Left hindlimb (tissue), 1 donor: ENCODE measurements around the gene ZBTB8B.
A peak's percentile ranks its signal among the peaks of the same experiment; 100 is the strongest.
"Not testable (repeated sequence)": the region's sequence is repeated elsewhere in the genome, so short reads cannot be mapped to it uniquely, and the experiment has no call there.

Source experiments
- DNase-seq: peaks from one replicate; pipeline ENCODE4 v3.0.0-alpha.2; 2018

The ZBTB8B gene

GRCh38 chr1:32470991-32471694 lies 6.3 kb downstream of the ZBTB8B start:
- DNase-seq = no peak

DNA sequence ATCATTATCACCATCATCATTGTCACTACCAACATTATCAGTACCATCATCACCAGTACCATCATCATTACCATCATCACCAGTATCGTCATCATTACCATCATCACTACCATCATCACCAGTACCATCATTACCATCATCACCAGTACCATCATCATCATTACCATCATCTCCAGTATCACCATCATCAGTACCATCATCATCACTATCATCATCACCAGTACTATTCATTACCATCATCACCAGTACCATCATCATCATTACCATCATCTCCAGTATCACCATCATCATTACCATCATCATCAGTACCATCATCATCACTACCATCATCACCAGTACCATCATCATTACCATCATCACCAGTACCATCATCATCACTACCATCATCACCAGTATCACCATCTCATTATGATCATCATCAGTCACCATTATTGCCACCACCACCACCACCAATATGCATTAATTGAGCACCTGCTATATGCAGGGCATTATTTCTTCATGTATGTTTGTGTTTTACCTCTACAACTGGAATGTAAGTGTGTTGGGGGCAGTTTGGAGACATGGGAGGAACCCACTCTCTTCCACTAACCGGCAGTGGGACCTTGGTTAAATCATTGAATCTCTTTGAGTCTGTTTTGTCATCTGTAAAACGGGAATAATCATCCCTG lies 7.0 kb downstream of the ZBTB8B start:
- no peak for DNase-seq

DNA sequence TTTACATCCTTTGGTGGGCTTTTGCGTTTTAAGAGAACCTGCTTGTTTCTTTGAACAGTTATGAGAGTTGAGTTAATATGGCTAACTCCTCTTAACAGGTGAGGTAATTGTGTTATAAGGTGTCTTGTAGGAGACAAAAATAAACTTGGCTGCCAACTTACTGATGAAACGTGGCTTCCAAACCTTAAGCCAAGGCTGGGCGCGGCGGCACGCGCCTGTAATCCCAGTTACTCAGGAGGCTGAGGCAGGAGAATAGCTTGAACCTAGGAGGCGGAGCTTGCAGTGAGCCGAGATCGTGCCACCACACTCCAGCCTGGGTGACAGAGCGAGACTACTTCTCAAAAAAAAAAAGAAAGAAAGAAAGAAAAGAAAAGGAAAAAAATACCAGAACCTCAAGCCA lies 8.1 kb downstream of the ZBTB8B start:
- DNase-seq = not testable (repeated sequence)

GRCh38 chr1:32474954-32475353 lies 10.1 kb downstream of the ZBTB8B start:
- DNase-seq = no peak

DNA sequence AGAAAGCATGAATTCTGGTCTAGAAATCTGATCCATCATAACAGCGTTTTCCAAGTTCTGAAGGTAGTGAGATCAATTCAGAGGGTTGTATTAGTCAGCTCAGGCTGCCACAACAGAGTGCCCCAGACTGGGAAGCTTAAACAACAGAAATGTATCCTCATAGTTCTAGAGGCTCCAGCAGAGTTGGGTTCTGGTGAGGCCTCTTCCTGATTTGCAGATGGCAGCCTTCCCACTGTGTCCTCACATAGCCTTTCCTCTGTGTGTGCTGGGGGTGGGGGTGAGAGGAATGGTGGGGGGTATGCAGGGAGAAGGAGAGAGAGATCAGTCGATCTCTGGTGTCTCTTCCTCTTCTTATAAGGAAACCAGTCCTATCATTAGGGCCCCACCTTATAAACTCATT lies 15.1 kb downstream of the ZBTB8B start:
- DNase-seq = no peak

GRCh38 chr1:32480761-32481160 lies 15.9 kb downstream of the ZBTB8B start:
- DNase-seq = no peak

GRCh38 chr1:32481788-32482187 lies 16.9 kb downstream of the ZBTB8B start:
- not testable (repeated sequence) for DNase-seq

- DNase-seq = no peak
Measured at GRCh38 chr1:32485554-32486255, 20.8 kb downstream of the ZBTB8B start.

GRCh38 chr1:32486463-32487113 lies 21.7 kb downstream of the ZBTB8B start:
- no peak for DNase-seq

DNA sequence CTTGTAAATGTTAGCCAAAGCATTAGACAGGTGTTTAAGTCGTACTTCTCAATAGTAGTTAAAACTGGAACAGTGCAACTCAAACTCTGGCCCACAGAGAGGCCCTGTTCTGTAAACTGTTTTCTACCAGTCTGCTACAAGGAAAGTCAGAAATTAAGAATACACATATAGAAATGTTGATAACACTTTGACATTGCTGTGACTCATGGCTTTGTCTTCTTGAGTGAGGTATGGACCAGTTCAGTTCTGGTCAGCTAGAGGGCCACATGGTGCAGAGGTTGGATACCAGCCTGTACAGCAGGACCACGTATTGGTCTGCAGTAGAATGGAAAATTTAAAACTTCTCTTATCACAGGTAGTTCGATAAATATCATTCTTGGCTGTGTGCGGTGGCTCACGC lies 22.3 kb downstream of the ZBTB8B start:
- no peak for DNase-seq

DNA sequence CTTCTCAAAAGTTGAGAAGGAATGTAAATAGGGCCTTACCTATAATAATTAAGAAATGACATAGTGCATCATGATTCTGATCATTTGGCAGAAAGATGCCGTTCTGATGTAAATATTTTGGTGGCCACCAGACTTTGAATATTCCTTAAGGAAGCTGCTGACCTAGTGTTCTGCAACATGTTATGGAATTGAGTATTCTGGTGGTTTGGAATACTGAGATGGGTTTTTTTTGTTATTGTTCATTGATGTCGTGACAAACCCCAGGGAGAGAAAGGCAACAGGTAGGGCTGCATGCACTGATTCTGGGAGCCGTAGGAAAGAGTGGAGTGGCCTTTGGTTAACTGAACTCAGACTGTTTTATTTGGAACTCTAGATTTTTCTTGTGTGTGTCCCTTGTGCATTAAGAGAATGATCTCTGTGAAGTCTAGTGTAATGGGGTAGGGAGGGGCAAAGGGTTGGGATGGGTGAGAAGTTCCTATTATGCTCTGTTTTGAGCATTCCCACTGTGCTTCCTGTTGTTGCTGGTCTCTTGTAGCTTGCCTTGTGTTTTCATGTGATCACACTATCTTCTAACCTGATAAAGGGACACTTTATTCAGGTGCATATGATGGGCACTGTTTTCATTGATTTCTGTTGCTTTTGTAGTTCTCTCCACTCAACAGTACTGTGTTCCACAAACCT lies 25.0 kb downstream of the ZBTB8B start:
- DNase-seq = no peak

DNA sequence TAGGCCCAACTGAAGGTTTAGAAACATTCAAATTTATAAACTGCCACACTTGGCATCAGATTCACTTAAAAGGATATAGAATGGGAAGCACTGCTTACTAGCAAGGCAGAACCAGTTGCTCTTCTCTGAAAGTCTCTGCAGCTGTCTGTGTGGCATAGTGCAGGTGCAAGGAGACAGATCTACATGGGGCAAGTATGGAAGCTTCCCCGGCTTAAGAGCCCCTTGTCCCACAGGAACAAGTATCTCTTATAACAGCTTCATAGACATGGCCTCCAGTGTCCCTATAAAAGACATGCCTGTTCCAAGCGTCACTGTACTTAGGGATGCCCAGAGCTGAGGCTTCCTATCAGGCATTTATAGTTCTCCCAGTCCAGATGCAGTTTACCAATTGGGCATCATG lies 26.5 kb downstream of the ZBTB8B start:
- no peak for DNase-seq

GRCh38 chr1:32494196-32494595 lies 29.3 kb downstream of the ZBTB8B start:
- no peak for DNase-seq

DNA sequence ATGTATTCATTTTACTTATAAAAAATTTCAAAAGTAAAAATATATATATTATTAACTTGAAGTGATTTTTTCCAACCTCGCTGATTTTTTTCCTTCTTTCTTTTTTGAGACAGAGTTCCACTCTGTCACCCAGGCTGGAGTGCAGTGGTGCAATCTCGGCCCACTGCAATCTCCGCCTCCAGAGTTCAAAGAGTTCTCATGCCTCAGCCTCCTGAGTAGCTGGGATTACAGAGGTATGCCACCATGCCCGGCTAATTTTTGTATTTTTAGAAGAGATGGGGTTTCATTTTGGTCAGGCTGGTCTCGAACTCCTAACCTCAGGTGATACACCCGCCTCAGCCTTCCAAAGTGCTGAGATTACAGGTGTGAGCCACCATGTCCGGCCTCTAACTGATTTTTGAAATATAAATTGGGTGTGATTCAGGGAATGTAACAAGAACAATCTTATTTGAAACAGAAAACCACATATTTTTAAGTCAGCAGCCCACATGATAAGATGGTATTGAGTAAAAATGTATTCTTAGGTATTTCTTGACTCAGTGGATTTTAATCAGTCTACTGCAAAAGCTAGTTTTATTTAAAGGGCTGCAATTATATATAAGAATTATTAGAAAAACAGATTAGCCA lies 30.0 kb downstream of the ZBTB8B start:
- no peak for DNase-seq

DNA sequence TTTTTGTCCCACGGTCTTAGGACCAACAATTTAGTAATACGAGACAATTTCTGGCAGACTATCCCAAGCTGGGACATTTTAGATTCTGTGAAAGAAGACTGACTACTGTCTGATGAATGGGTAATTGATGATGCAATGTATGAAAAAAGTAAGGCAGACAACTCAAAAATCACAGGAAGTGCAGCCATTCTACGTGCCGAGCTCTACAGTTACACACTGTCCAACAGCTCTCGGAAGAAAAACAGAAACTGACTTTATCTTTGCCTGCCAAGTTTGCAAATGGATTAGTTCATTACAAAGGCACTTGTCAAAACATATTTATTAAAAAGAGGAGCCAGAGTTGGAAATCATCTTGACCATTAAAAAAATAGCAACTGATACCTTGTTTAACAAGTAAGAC lies 31.3 kb downstream of the ZBTB8B start:
- DNase-seq = no peak

DNA sequence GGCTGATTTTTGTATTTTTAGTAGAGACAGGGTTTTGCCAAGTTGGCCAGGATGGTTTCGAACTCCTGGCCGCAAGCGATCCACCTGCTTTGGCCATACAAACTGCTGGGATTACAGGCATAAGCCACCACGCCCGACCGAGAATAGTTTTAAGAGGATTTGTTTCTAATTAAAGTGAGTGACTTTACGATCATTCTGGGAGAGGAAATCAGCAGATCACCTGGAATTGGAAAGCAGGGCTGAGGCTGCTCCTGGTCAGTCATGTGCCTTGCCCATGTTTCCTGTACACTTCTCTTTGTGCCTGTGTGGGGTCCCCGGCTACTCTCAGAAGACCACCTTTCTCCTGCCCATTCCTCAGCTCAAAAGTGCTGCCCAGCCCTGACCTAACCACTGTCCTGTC lies 33.9 kb downstream of the ZBTB8B start:
- no peak for DNase-seq

- DNase-seq = peak; percentile 80
Measured at GRCh38 chr1:32500387-32501209, 35.7 kb downstream of the ZBTB8B start.

GRCh38 chr1:32501865-32502264 lies 37.0 kb downstream of the ZBTB8B start:
- no peak for DNase-seq

GRCh38 chr1:32503153-32503552 lies 38.3 kb downstream of the ZBTB8B start:
- DNase-seq = no peak

GRCh38 chr1:32507021-32507420 lies 42.1 kb downstream of the ZBTB8B start:
- DNase-seq = no peak

GRCh38 chr1:32508761-32509160 lies 43.9 kb downstream of the ZBTB8B start:
- no peak for DNase-seq

GRCh38 chr1:32509939-32510338 lies 45.1 kb downstream of the ZBTB8B start:
- no peak for DNase-seq
